Measurements from ENCODE around the gene CUEDC1. TPM values are rescaled to one million over a fixed set of nuclear protein-coding genes. Genes with fewer than 3 reads are reported as not detected.

Gene CUEDC1
- total and polyA plus RNA-seq, 2 of the 13 experiments (the other 11 are each of a cell fraction or from before 2014, with no cell fraction given): 7.4 to 12.9 TPM

- peak; percentile 83 for TF ChIP-seq ZNF331 (CRISPR knock-in tag; IDR thresholded peaks at IDR 0.05)
- no peak for TF ChIP-seq TFAP4 (IDR thresholded peaks at IDR 0.05; ENCODE audit: borderline replicate concordance, low read depth)
- peak; percentile 83 for TF ChIP-seq WIZ (CRISPR knock-in tag; IDR thresholded peaks at IDR 0.05)
- TF ChIP-seq ZNF18 (CRISPR knock-in tag; IDR thresholded peaks at IDR 0.05; ENCODE audit: insufficient replicate concordance): peak; percentile 52
- no peak for TF ChIP-seq NFIC (IDR thresholded peaks at IDR 0.05; ENCODE audit: low read length)
- TF ChIP-seq FOXO4 (CRISPR knock-in tag; conservative IDR thresholded peaks at IDR 0.05): no peak
- no peak for TF ChIP-seq GLMP (CRISPR knock-in tag; IDR thresholded peaks at IDR 0.05; ENCODE audit: borderline replicate concordance)
- TF ChIP-seq ZNF619 (CRISPR knock-in tag; IDR thresholded peaks at IDR 0.05): no peak
- TF ChIP-seq KDM3A (CRISPR knock-in tag; IDR thresholded peaks at IDR 0.05; ENCODE audit: low read depth): peak; percentile 50; the same call in 1 of the 2 replicates
- no peak for TF ChIP-seq CREM (IDR thresholded peaks at IDR 0.05)
- no peak for TF ChIP-seq CREM (CRISPR knock-in tag; IDR thresholded peaks at IDR 0.05)
- no peak for TF ChIP-seq ZNF432 (CRISPR knock-in tag; IDR thresholded peaks at IDR 0.05; ENCODE audit: borderline replicate concordance)
- TF ChIP-seq HDAC2 (CRISPR knock-in tag; IDR thresholded peaks at IDR 0.05): peak; percentile 74; the same call in 1 of the 2 replicates
- peak; percentile 96; the same call in 1 of the 2 replicates for TF ChIP-seq ZNF510 (CRISPR knock-in tag; IDR thresholded peaks at IDR 0.05; ENCODE audit: low read depth)
- TF ChIP-seq DDIT3 (CRISPR knock-in tag; IDR thresholded peaks at IDR 0.05): no peak
- peak; percentile 61 to 84; a peak in 3 of 4 replicates for TF ChIP-seq HMGXB4 (CRISPR knock-in tag; IDR thresholded peaks at IDR 0.05; ENCODE audit: borderline replicate concordance in 1 of 2, low read depth in 1 of 2)
- TF ChIP-seq HNRNPH1 (optimal IDR thresholded peaks at IDR 0.05; ENCODE audit: low read depth, low read length): no peak
- TF ChIP-seq ZGPAT (CRISPR knock-in tag; IDR thresholded peaks at IDR 0.05): peak; percentile 90
- no peak for TF ChIP-seq SYNCRIP (IDR thresholded peaks at IDR 0.05; ENCODE audit: insufficient read depth, low read depth, low read length)
Observed at GRCh38 chr17:57861790-57862693, 93.2 kb downstream of the CUEDC1 start (continued).

Measured in HepG2 (cell line).